ENCODE measurements around the gene KNDC1. TPM values are rescaled to one million over a fixed set of nuclear protein-coding genes. Genes with fewer than 3 reads are reported as not detected.

Gene KNDC1
- total RNA-seq, 3 donors from 2014 or later, result 0.98 to 2.3 TPM; not detected in 1

- Histone ChIP-seq H3K36me3 (no peaks in the 10 kb centered on the region), H3K4me3 (no peak overlapping the region), H3K9me3 (no peaks in the 10 kb centered on the region), H3K27ac (no peak overlapping the region), H3K27me3 (peaks cover 0 to 20% of the 10 kb centered on the region in 2 donors), H3K4me1 (peaks cover 8 to 11% of the 10 kb centered on the region in 2 donors)
- TF ChIP-seq CTCF (IDR thresholded peaks at IDR 0.05), result no peak
- TF ChIP-seq POLR2AphosphoS5 (IDR thresholded peaks at IDR 0.05), result no peak
- TF ChIP-seq POLR2A (IDR thresholded peaks at IDR 0.05), result no peak
- no peak for DNase-seq (ENCODE audit: low spot score in 2 of 2)
- intact Hi-C loops (cut with DNase I; ENCODE audit: low total_unique reads), result no loop called here
Observed at GRCh38 chr10:133253361-133253955, 93.4 kb downstream of the KNDC1 start.

GRCh38 chr10:133254421-133255120 lies 94.6 kb downstream of the KNDC1 start:
- H3K27me3 ChIP-seq, result peaks cover 0 to 11% of the 10 kb centered on the region in 2 donors
- intact Hi-C loops (cut with DNase I; ENCODE audit: low total_unique reads), result no loop called here
- no peak for DNase-seq (ENCODE audit: low spot score in 2 of 2)
- no peaks in the 10 kb centered on the region for H3K9me3 ChIP-seq
- H3K4me1 ChIP-seq, result peaks cover 14 to 15% of the 10 kb centered on the region in 2 donors
- TF ChIP-seq POLR2AphosphoS5 (IDR thresholded peaks at IDR 0.05) (no peak), POLR2A (IDR thresholded peaks at IDR 0.05) (no peak), CTCF (IDR thresholded peaks at IDR 0.05) (no peak)
- H3K27ac ChIP-seq, result no peak overlapping the region
- no peaks in the 10 kb centered on the region for H3K36me3 ChIP-seq
- no peak overlapping the region for H3K4me3 ChIP-seq

- no peak for DNase-seq (ENCODE audit: low spot score in 2 of 2)
- peaks cover 14 to 15% of the 10 kb centered on the region in 2 donors for H3K4me1 ChIP-seq
- no peak overlapping the region for H3K27ac ChIP-seq
- no peaks in the 10 kb centered on the region for H3K9me3 ChIP-seq
- intact Hi-C loops (cut with DNase I; ENCODE audit: low total_unique reads), result no loop called here
- no peaks in the 10 kb centered on the region for H3K36me3 ChIP-seq
- H3K4me3 ChIP-seq, result no peak overlapping the region
- peaks cover 0 to 7% of the 10 kb centered on the region in 2 donors for H3K27me3 ChIP-seq
- no peak for TF ChIP-seq CTCF (IDR thresholded peaks at IDR 0.05)
- no peak for TF ChIP-seq POLR2AphosphoS5 (IDR thresholded peaks at IDR 0.05)
- TF ChIP-seq POLR2A (IDR thresholded peaks at IDR 0.05), result no peak
Observed at GRCh38 chr10:133255323-133255722, 95.3 kb downstream of the KNDC1 start.

GRCh38 chr10:133257489-133258065 lies 97.6 kb downstream of the KNDC1 start:
- Histone ChIP-seq H3K4me1 (peaks cover 14 to 15% of the 10 kb centered on the region in 2 donors), H3K4me3 (peak overlapping the region; percentile 4 to 58 (median 34)), H3K9me3 (no peaks in the 10 kb centered on the region), H3K27ac (peak overlapping the region; percentile 84 to 89), H3K27me3 (no peaks in the 10 kb centered on the region), H3K36me3 (no peaks in the 10 kb centered on the region)
- TF ChIP-seq POLR2AphosphoS5 (IDR thresholded peaks at IDR 0.05) (peak in 2 of 3 donors; percentile 25 to 51), CTCF (IDR thresholded peaks at IDR 0.05) (no peak), POLR2A (IDR thresholded peaks at IDR 0.05) (no peak)
- peak; percentile 53 to 71 for DNase-seq (ENCODE audit: low spot score in 2 of 2)
- intact Hi-C loops (cut with DNase I; ENCODE audit: low total_unique reads), result no loop called here
